ENCODE data around the gene C1orf159. TPM values are rescaled to one million over a fixed set of nuclear protein-coding genes. Genes with fewer than 3 reads are reported as not detected.
A peak's percentile ranks its signal among the peaks of the same experiment; 100 is the strongest.

Gene C1orf159
- total RNA-seq, 1 experiment from 2014 or later, result 32.4 TPM

DNA sequence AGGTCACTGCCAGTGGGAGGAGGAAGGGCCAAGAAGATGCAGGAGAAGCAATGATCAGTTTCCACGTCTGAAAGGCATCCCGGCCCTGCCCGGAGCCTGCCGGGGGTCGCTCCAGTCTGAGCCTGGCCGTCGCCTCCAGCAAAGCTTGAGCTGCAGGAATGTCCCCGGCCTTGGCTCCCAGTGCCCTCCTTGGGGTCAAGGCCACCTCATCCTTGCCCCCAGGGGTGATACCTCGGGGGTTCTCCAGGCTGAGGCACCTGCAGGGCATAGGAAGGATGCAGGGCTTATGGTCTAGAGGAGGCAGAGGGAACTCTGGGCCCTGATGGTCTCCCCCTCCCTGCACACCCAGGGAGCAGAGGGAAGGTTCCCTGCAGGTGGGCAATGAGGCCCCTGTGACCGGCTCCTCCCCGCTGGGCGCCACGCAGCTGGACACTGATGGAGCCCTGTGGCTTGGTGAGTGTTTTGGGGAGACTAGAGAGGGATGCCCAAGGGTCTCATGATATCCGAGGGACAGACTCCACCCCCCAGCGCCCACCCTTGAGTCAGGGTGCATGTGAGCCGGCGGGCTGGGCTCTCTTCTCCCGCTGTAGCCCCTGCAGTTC is 61.7 kb downstream of the C1orf159 start:
- peaks cover 67% of the 10 kb centered on the region for H3K36me3 Mint-ChIP-seq (ENCODE audit: insufficient read depth, unreplicated experiment)
- TF ChIP-seq, protein P1, sequence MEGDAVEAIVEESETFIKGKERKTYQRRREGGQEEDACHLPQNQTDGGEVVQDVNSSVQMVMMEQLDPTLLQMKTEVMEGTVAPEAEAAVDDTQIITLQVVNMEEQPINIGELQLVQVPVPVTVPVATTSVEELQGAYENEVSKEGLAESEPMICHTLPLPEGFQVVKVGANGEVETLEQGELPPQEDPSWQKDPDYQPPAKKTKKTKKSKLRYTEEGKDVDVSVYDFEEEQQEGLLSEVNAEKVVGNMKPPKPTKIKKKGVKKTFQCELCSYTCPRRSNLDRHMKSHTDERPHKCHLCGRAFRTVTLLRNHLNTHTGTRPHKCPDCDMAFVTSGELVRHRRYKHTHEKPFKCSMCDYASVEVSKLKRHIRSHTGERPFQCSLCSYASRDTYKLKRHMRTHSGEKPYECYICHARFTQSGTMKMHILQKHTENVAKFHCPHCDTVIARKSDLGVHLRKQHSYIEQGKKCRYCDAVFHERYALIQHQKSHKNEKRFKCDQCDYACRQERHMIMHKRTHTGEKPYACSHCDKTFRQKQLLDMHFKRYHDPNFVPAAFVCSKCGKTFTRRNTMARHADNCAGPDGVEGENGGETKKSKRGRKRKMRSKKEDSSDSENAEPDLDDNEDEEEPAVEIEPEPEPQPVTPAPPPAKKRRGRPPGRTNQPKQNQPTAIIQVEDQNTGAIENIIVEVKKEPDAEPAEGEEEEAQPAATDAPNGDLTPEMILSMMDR (IDR thresholded peaks at IDR 0.05; ENCODE audit: unreplicated experiment), result no peak
- no TSS peak for BruUV-seq (replicated peaks)

DNA sequence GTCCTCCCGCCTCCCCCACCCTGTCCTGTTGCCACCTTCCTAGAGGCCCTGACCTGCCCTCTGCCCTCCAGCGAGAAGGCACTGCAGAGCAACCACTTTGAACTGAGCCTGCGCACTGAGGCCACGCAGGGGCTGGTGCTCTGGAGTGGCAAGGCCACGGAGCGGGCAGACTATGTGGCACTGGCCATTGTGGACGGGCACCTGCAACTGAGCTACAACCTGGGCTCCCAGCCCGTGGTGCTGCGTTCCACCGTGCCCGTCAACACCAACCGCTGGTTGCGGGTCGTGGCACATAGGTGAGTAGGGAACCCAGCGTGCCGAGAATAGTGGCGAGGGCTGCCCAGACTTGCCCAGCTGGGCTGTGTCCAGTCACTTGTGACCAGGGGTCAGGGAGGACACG is 62.2 kb downstream of the C1orf159 start:
- Mint-ChIP-seq H3K36me3 (ENCODE audit: insufficient read depth, unreplicated experiment) (peaks cover 64% of the 10 kb centered on the region), H3K27me3 (ENCODE audit: unreplicated experiment) (no peaks in the 10 kb centered on the region), H3K9me3 (ENCODE audit: low read depth, unreplicated experiment) (no peaks in the 10 kb centered on the region), H3K4me3 (ENCODE audit: low read depth, unreplicated experiment) (no peak overlapping the region), H3K27ac (ENCODE audit: unreplicated experiment) (no peak overlapping the region), H3K4me1 (ENCODE audit: low read depth, unreplicated experiment) (no peaks in the 10 kb centered on the region)
- intact Hi-C loops (cut with micrococcal nuclease; ENCODE audit: unreplicated experiment), result no loop called here
- CTCF ChIA-PET, result no interaction called here
- TF ChIP-seq, protein P1 (IDR thresholded peaks at IDR 0.05; ENCODE audit: unreplicated experiment), result no peak
- no TSS peak for BruUV-seq (replicated peaks)
- no peak for DNase-seq

More for the DNA sequence above, 61.7 kb downstream of the C1orf159 start:
- CTCF ChIA-PET, result no interaction called here
- Mint-ChIP-seq H3K4me1 (ENCODE audit: low read depth, unreplicated experiment) (no peaks in the 10 kb centered on the region), H3K4me3 (ENCODE audit: low read depth, unreplicated experiment) (no peak overlapping the region), H3K27ac (ENCODE audit: unreplicated experiment) (no peak overlapping the region), H3K9me3 (ENCODE audit: low read depth, unreplicated experiment) (no peaks in the 10 kb centered on the region), H3K27me3 (ENCODE audit: unreplicated experiment) (no peaks in the 10 kb centered on the region)
- intact Hi-C loops (cut with micrococcal nuclease; ENCODE audit: unreplicated experiment), result no loop called here
- no peak for DNase-seq

DNA sequence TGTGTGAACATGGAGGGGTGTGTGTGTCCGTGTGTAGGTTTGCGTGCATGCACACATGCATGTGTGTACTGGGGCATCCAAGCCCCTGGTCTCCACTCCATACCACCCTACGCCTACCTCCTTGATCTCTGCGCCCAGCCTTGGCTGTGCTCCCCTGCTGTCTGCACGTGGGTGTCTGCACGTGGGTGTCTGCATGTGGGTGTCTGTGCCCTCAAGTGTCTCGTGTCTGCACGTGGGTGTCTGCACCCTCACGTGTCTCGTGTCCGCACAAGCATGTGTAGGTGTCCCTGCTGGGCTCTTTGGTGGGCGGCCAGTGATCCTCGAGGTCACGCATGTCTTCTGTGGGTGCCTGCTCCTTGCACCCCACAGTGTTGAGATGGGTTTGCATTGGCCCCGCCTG is 62.9 kb downstream of the C1orf159 start:
- Mint-ChIP-seq H3K9me3 (ENCODE audit: low read depth, unreplicated experiment) (no peaks in the 10 kb centered on the region), H3K4me3 (ENCODE audit: low read depth, unreplicated experiment) (peak overlapping the region; percentile 3), H3K27ac (ENCODE audit: unreplicated experiment) (peak overlapping the region; percentile 31), H3K36me3 (ENCODE audit: insufficient read depth, unreplicated experiment) (peaks cover 59% of the 10 kb centered on the region), H3K4me1 (ENCODE audit: low read depth, unreplicated experiment) (no peaks in the 10 kb centered on the region), H3K27me3 (ENCODE audit: unreplicated experiment) (no peaks in the 10 kb centered on the region)
- DNase-seq, result no peak
- intact Hi-C loops (cut with micrococcal nuclease; ENCODE audit: unreplicated experiment), result no loop called here
- BruUV-seq (replicated peaks), result no TSS peak
- CTCF ChIA-PET, result no interaction called here
- TF ChIP-seq, protein P1 (IDR thresholded peaks at IDR 0.05; ENCODE audit: unreplicated experiment), result no peak

DNA sequence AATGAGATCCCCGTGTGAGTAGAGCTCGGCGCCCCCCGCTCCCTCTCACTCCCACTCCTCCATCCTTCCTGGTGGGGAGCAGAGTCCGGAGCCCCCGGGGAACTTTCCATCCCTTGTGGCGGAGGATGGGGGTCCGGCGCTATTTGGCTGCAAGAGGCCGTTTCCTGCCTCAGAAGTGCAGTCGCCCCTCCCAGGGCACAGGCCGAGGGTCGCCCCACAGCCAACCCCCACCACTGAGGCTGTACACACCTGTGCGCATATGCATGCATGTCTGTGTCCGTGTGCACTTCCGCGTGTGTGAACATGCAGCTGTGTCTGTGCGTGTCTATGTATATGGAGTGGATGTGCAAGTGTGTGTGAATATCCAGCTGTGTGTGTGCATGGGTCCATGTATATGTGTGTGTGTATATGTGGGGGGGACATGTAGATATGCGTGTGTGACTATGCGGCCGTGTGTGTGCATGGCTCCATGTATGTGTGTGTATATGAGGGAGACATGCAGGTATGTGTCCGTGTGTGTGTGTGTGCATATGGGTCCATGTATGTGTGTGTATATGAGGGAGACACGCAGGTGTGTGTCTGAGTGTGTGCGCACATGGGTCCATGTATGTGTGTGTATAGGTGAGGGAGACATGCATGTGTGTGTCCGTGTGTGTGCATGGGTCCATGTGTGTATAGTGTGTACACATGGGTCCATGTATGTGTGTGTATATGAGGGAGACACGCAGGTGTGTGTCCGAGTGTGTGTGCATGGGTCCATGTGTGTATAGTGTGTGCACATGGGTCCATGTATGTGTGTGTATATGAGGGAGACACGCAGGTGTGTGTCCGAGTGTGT is 63.7 kb downstream of the C1orf159 start:
- CTCF ChIA-PET, result no interaction called here
- Mint-ChIP-seq H3K36me3 (ENCODE audit: insufficient read depth, unreplicated experiment) (peaks cover 55% of the 10 kb centered on the region), H3K4me1 (ENCODE audit: low read depth, unreplicated experiment) (no peaks in the 10 kb centered on the region), H3K27ac (ENCODE audit: unreplicated experiment) (peak overlapping the region; percentile 31), H3K27me3 (ENCODE audit: unreplicated experiment) (no peaks in the 10 kb centered on the region), H3K9me3 (ENCODE audit: low read depth, unreplicated experiment) (no peaks in the 10 kb centered on the region), H3K4me3 (ENCODE audit: low read depth, unreplicated experiment) (peak overlapping the region; percentile 3)
- intact Hi-C loops (cut with micrococcal nuclease; ENCODE audit: unreplicated experiment), result no loop called here
- DNase-seq, result no peak
- TF ChIP-seq, protein P1 (IDR thresholded peaks at IDR 0.05; ENCODE audit: unreplicated experiment), result no peak
- no TSS peak for BruUV-seq (replicated peaks)

Measured in Calu3 (cell line).